ENCODE measurements around the gene EIF2AK3. TPM values are rescaled to one million over a fixed set of nuclear protein-coding genes. Genes with fewer than 3 reads are reported as not detected.

EIF2AK3 gene
- total and polyA plus RNA-seq, 2 of the 8 experiments (the other 6 are each of a cell fraction or from before 2014, with no cell fraction given), result 5.8 to 22.8 TPM

DNA sequence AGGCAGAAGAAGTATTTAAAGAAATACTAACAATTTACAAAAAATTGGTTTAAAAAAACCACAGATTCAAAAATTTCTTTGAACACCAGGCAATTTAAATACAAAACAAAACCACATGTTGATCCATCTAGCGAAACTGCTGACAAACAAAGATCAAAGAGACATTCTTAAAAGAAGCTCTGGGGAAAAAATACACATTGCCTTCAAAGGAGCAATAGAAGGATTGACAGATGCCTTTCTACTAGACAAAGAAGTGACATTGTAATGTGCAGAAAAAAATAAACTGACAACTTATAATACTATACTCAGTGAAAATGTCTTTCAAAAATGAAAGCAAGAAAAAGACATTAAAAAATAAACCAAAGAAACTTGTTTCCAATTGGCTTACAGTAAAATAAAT is 12.6 kb upstream of the EIF2AK3 start (continued):
- TF ChIP-seq, protein P1, sequence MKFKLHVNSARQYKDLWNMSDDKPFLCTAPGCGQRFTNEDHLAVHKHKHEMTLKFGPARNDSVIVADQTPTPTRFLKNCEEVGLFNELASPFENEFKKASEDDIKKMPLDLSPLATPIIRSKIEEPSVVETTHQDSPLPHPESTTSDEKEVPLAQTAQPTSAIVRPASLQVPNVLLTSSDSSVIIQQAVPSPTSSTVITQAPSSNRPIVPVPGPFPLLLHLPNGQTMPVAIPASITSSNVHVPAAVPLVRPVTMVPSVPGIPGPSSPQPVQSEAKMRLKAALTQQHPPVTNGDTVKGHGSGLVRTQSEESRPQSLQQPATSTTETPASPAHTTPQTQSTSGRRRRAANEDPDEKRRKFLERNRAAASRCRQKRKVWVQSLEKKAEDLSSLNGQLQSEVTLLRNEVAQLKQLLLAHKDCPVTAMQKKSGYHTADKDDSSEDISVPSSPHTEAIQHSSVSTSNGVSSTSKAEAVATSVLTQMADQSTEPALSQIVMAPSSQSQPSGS (IDR thresholded peaks at IDR 0.05; ENCODE audit: low read length), result no peak
- TF ChIP-seq TAF1 (IDR thresholded peaks at IDR 0.05; ENCODE audit: low read depth, low read length), result no peak
- TF ChIP-seq, protein P2, sequence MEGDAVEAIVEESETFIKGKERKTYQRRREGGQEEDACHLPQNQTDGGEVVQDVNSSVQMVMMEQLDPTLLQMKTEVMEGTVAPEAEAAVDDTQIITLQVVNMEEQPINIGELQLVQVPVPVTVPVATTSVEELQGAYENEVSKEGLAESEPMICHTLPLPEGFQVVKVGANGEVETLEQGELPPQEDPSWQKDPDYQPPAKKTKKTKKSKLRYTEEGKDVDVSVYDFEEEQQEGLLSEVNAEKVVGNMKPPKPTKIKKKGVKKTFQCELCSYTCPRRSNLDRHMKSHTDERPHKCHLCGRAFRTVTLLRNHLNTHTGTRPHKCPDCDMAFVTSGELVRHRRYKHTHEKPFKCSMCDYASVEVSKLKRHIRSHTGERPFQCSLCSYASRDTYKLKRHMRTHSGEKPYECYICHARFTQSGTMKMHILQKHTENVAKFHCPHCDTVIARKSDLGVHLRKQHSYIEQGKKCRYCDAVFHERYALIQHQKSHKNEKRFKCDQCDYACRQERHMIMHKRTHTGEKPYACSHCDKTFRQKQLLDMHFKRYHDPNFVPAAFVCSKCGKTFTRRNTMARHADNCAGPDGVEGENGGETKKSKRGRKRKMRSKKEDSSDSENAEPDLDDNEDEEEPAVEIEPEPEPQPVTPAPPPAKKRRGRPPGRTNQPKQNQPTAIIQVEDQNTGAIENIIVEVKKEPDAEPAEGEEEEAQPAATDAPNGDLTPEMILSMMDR (IDR thresholded peaks at IDR 0.05; ENCODE audit: control extremely low read depth in 1 of 3, insufficient read depth in 1 of 3, low read depth in 1 of 3, low read length in 3 of 3), result no peak
- TF ChIP-seq SAP30 (IDR thresholded peaks at IDR 0.05; ENCODE audit: insufficient read depth, insufficient replicate concordance, low read length), result no peak
- no peak for TF ChIP-seq SP2 (IDR thresholded peaks at IDR 0.05; ENCODE audit: low read length)

Data from H1 (cell line).